DOHH2 (cell line): ENCODE data around the gene INO80.

ENCODE experiments used
- H3F3A ChIP-seq: fragments of 200-600 bp; sonication (generic), shearing (Covaris generic); 2 replicates; pipeline ENCODE4 v1.6.0; 2016; ENCODE audit warnings: antibody characterized with exemption, mild to moderate bottlenecking; ENCODE audit not compliant: control insufficient read depth, insufficient read depth
- H3K27ac ChIP-seq: fragments of 200-600 bp; sonication (generic); 2 replicates; pipeline ENCODE4 v1.5.1; 2014; ENCODE audit warnings: low read depth, mild to moderate bottlenecking, low read length, moderate library complexity
- H3K27me3 ChIP-seq: fragments of 200-600 bp; sonication (generic); 2 replicates; pipeline ENCODE4 v1.6.1; 2014; ENCODE audit warnings: mild to moderate bottlenecking, low read length, mixed read lengths; ENCODE audit not compliant: control insufficient read depth
- H3K36me3 ChIP-seq: fragments of 200-600 bp; sonication (generic); 2 replicates; pipeline ENCODE4 v1.6.1; 2014; ENCODE audit warnings: mild to moderate bottlenecking, low read length, moderate library complexity, mixed read lengths; ENCODE audit not compliant: control insufficient read depth
- H3K4me1 ChIP-seq: fragments of 200-600 bp; sonication (generic); 2 replicates; pipeline ENCODE4 v1.6.1; 2014; ENCODE audit warnings: mild to moderate bottlenecking, low read length, mixed read lengths; ENCODE audit not compliant: control insufficient read depth
- H3K4me2 ChIP-seq: fragments of 200-600 bp; sonication (generic); 2 replicates; pipeline ENCODE4 v1.6.0; 2014; ENCODE audit warnings: mild to moderate bottlenecking, low read length, moderate library complexity
- H3K4me3 ChIP-seq: fragments of 200-600 bp; sonication (generic); 2 replicates; pipeline ENCODE4 v1.5.1; 2014; ENCODE audit warnings: mild to moderate bottlenecking, low read length, mixed read lengths
- H3K79me2 ChIP-seq: fragments of 200-600 bp; sonication (generic); 2 replicates; pipeline ENCODE4 v1.6.1; 2014; ENCODE audit warnings: mild to moderate bottlenecking, low read length, mixed read lengths; ENCODE audit not compliant: control insufficient read depth
- H3K9me2 ChIP-seq: fragments of 200-600 bp; sonication (generic); replicated peaks from 2 replicates; pipeline ENCODE4 v1.6.1; 2014; ENCODE audit warnings: mild to moderate bottlenecking, low read length, mixed read lengths; ENCODE audit not compliant: control insufficient read depth
- H3K9me3 ChIP-seq: fragments of 200-600 bp; sonication (generic); 2 replicates; pipeline ENCODE4 v1.6.1; 2014; ENCODE audit warnings: antibody characterized with exemption, low read length, mixed read lengths; ENCODE audit not compliant: control insufficient read depth, insufficient read depth
- H4K20me1 ChIP-seq: fragments of 200-600 bp; sonication (generic); 2 replicates; pipeline ENCODE4 v1.6.0; 2014; ENCODE audit warnings: low read depth, mild to moderate bottlenecking, antibody characterized with exemption, low read length, moderate library complexity; ENCODE audit not compliant: control insufficient read depth, insufficient read depth
- CTCF ChIP-seq: fragments of 200-600 bp; sonication (generic); IDR thresholded peaks from one replicate; pipeline ENCODE4 v1.5.1; 2014; ENCODE audit warnings: antibody characterized with exemption, mild to moderate bottlenecking, low read depth, low read length; ENCODE audit not compliant: poor library complexity, severe bottlenecking
- EZH2phosphoT487 ChIP-seq: fragments of 200-600 bp; sonication (generic); IDR thresholded peaks from 2 replicates; pipeline ENCODE4 v1.6.1; 2017; ENCODE audit warnings: borderline replicate concordance, mild to moderate bottlenecking, antibody characterized with exemption, low read length, moderate library complexity, mixed read lengths

Gene INO80

GRCh38 chr15:41121951-41122350 is 5.9 kb upstream of the INO80 start:
- H4K20me1 ChIP-seq, result no peaks in the 10 kb centered on the region
- peaks cover 3% of the 10 kb centered on the region for H3K79me2 ChIP-seq
- H3K9me2 ChIP-seq, result no peaks in the 10 kb centered on the region
- H3K36me3 ChIP-seq, result no peaks in the 10 kb centered on the region
- peaks cover 15% of the 10 kb centered on the region for H3K27me3 ChIP-seq
- H3K4me2 ChIP-seq, result no peak overlapping the region
- H3K9me3 ChIP-seq, result no peaks in the 10 kb centered on the region
- H3K4me3 ChIP-seq, result no peak overlapping the region
- peaks cover 5% of the 10 kb centered on the region for H3K4me1 ChIP-seq
- no peak overlapping the region for H3K27ac ChIP-seq
- peaks cover 5% of the 10 kb centered on the region; the same call in 1 of the 2 replicates for H3F3A ChIP-seq
- no peak for TF ChIP-seq EZH2phosphoT487
- no peak for TF ChIP-seq CTCF

- no peaks in the 10 kb centered on the region for H3K9me3 ChIP-seq
- peak overlapping the region; percentile 100 for H3K4me3 ChIP-seq
- no peaks in the 10 kb centered on the region for H3K9me2 ChIP-seq
- H3K27ac ChIP-seq, result peak overlapping the region; percentile 89
- no peak for TF ChIP-seq EZH2phosphoT487
- TF ChIP-seq CTCF, result no peak
- peaks cover 5% of the 10 kb centered on the region; the same call in 1 of the 2 replicates for H3F3A ChIP-seq
- peak overlapping the region; percentile 79 for H3K4me2 ChIP-seq
- H4K20me1 ChIP-seq, result no peaks in the 10 kb centered on the region
- peaks cover 50% of the 10 kb centered on the region for H3K79me2 ChIP-seq
- H3K27me3 ChIP-seq, result no peaks in the 10 kb centered on the region
- peaks cover 17% of the 10 kb centered on the region for H3K4me1 ChIP-seq
- H3K36me3 ChIP-seq, result peaks cover 29% of the 10 kb centered on the region
These were observed 827 bp upstream of the INO80 start for GRCh38 chr15:41116962-41117252.

GRCh38 chr15:41115652-41116115 is 396 bp downstream of the INO80 start:
- Histone ChIP-seq H3K9me3 (no peaks in the 10 kb centered on the region), H3K4me3 (peak overlapping the region; percentile 100), H4K20me1 (no peaks in the 10 kb centered on the region), H3K36me3 (peaks cover 39% of the 10 kb centered on the region), H3K4me1 (peaks cover 17% of the 10 kb centered on the region), H3F3A (peaks cover 5% of the 10 kb centered on the region; the same call in 1 of the 2 replicates), H3K27ac (peak overlapping the region; percentile 89), H3K9me2 (no peaks in the 10 kb centered on the region), H3K79me2 (peaks cover 63% of the 10 kb centered on the region), H3K4me2 (peak overlapping the region; percentile 79), H3K27me3 (no peaks in the 10 kb centered on the region)
- TF ChIP-seq CTCF (no peak), EZH2phosphoT487 (no peak)

- peaks cover 17% of the 10 kb centered on the region for H3K4me1 ChIP-seq
- peak overlapping the region; percentile 79 for H3K4me2 ChIP-seq
- no peaks in the 10 kb centered on the region for H4K20me1 ChIP-seq
- TF ChIP-seq CTCF (peak; percentile 11), EZH2phosphoT487 (no peak)
- H3K79me2 ChIP-seq, result peaks cover 67% of the 10 kb centered on the region
- H3K27me3 ChIP-seq, result no peaks in the 10 kb centered on the region
- H3K9me2 ChIP-seq, result no peaks in the 10 kb centered on the region
- peaks cover 40% of the 10 kb centered on the region for H3K36me3 ChIP-seq
- H3F3A ChIP-seq, result peaks cover 5% of the 10 kb centered on the region; the same call in 1 of the 2 replicates
- no peaks in the 10 kb centered on the region for H3K9me3 ChIP-seq
- H3K27ac ChIP-seq, result peak overlapping the region; percentile 89
- peak overlapping the region; percentile 100 for H3K4me3 ChIP-seq
These were observed 874 bp downstream of the INO80 start for GRCh38 chr15:41115161-41115651.
